RWPE1 (cell line): Measurements from ENCODE around the gene EIF2AK3.

ENCODE experiments used
- CTCF ChIA-PET: fragments of 350-600 bp; sonication (Branson Sonifier 250); formaldehyde crosslinking; extraction: SDS; loops from one replicate; lab custom pipeline; 2021; lab: Yijun Ruan, JAX
- POLR2A ChIA-PET: fragments of 400-600 bp; formaldehyde crosslinking; extraction: SDS; loops from one replicate; lab custom pipeline; 2020; ENCODE audit warnings: antibody characterized with exemption; ENCODE audit not compliant: low non-redundant PET; lab: Yijun Ruan, JAX
- DNase-seq: peaks from one replicate; pipeline ENCODE4 v3.0.0; 2012; ENCODE audit warnings: low spot score
- H3K27ac ChIP-seq: fragments of 450-650 bp; 2 replicates; pipeline ENCODE4 v1.5.1; 2017
- TF ChIP-seq, protein P1 (sequence below): fragments of 450-650 bp; conservative IDR thresholded peaks from 2 replicates; pipeline ENCODE4 v1.5.1; 2017; ENCODE audit warnings: low read depth, mild to moderate bottlenecking

EIF2AK3 gene

DNA sequence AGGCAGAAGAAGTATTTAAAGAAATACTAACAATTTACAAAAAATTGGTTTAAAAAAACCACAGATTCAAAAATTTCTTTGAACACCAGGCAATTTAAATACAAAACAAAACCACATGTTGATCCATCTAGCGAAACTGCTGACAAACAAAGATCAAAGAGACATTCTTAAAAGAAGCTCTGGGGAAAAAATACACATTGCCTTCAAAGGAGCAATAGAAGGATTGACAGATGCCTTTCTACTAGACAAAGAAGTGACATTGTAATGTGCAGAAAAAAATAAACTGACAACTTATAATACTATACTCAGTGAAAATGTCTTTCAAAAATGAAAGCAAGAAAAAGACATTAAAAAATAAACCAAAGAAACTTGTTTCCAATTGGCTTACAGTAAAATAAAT lies 12.6 kb upstream of the EIF2AK3 start:
- DNase-seq = no peak
- CTCF ChIA-PET = interaction anchor here (0.6 kb wide), 1 partner anchor 28 kb away, joined by 3 read pairs; no protein-coding TSS in a partner anchor
- TF ChIP-seq, protein P1, sequence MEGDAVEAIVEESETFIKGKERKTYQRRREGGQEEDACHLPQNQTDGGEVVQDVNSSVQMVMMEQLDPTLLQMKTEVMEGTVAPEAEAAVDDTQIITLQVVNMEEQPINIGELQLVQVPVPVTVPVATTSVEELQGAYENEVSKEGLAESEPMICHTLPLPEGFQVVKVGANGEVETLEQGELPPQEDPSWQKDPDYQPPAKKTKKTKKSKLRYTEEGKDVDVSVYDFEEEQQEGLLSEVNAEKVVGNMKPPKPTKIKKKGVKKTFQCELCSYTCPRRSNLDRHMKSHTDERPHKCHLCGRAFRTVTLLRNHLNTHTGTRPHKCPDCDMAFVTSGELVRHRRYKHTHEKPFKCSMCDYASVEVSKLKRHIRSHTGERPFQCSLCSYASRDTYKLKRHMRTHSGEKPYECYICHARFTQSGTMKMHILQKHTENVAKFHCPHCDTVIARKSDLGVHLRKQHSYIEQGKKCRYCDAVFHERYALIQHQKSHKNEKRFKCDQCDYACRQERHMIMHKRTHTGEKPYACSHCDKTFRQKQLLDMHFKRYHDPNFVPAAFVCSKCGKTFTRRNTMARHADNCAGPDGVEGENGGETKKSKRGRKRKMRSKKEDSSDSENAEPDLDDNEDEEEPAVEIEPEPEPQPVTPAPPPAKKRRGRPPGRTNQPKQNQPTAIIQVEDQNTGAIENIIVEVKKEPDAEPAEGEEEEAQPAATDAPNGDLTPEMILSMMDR = no peak
- no peak overlapping the region for H3K27ac ChIP-seq
- POLR2A ChIA-PET = no interaction called here

GRCh38 chr2:88638743-88639142 lies 11.5 kb upstream of the EIF2AK3 start:
- H3K27ac ChIP-seq = no peak overlapping the region
- POLR2A ChIA-PET = no interaction called here
- peak; percentile 28 for DNase-seq
- TF ChIP-seq, protein P1 = no peak
- CTCF ChIA-PET = no interaction called here

DNA sequence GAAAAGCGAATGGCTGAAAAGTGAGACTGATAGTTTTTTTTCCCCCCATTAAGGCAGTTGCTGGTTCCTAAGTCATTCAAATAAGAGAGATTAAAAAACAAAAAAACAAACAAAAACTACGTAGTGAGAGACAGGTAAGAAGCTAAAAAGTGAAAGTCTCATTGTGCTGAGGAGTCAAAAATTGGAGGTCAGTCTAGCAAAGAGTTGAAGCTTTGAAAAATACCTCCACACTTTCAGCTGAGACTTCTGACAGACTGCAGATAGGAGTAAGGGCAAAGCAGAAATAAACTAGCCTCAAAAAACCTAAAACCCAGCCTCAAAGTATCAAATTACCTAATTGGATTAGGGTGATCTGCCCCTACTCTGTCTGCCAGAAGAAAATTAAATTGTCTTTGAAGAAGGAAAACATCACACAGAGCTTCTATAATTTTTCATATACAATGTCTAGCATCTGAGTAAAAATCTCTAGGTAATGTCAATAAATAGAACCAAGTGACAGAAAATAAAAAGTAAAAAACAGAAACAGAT lies 10.9 kb upstream of the EIF2AK3 start:
- POLR2A ChIA-PET = no interaction called here

GRCh38 chr2:88637464-88637863 lies 10.2 kb upstream of the EIF2AK3 start:
- ChIA-PET POLR2A (no interaction called here), CTCF (interaction anchor here (0.6 kb wide), 1 partner anchor 214 kb away, joined by 3 read pairs; no protein-coding TSS in a partner anchor)
- TF ChIP-seq, protein P1 = no peak
- DNase-seq = no peak
- no peak overlapping the region for H3K27ac ChIP-seq

More for the DNA sequence above, 10.9 kb upstream of the EIF2AK3 start:
- DNase-seq = no peak
- no peak overlapping the region for H3K27ac ChIP-seq
- CTCF ChIA-PET = no interaction called here
- TF ChIP-seq, protein P1 = no peak

GRCh38 chr2:88636026-88636425 lies 8.8 kb upstream of the EIF2AK3 start:
- no peak overlapping the region for H3K27ac ChIP-seq
- DNase-seq = no peak
- TF ChIP-seq, protein P1 = no peak
- CTCF ChIA-PET = no interaction called here
- POLR2A ChIA-PET = no interaction called here

DNA sequence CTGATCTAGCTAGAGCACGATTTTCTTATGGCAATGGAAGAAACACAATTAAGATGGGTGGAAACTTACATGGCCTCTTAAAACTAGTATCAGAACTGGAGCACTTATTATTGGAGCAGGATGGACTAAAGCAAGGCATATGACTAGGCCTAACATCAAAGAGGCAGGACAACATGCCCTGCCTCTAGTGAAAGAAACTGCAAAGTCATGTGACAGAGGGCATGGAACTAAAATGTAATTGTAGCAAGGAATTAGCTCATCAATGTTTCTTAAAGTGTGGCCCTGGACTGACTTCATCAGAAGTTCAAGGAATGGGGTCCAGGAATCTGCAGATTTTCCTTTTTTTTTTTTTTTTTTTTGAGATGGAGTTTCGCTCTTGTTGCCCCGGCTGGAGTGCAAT lies 5.3 kb upstream of the EIF2AK3 start:
- TF ChIP-seq, protein P1 = no peak
- CTCF ChIA-PET = no interaction called here
- H3K27ac ChIP-seq = no peak overlapping the region
- POLR2A ChIA-PET = no interaction called here
- DNase-seq = no peak
